ENCODE data around the gene ZDHHC8. TPM values are rescaled to one million over a fixed set of nuclear protein-coding genes. Genes with fewer than 3 reads are reported as not detected.

ZDHHC8 gene
- total and polyA plus RNA-seq, 10 of the 15 experiments (the other 5 are each of a cell fraction or from before 2014, with no cell fraction given): 0.03 to 46.3 (median 5.3) TPM

- ChIA-PET SMC1A (ENCODE audit: uncharacterized antibody, unreplicated experiment) (no interaction called here), RAD21 (ENCODE audit: unreplicated experiment) (no interaction called here), POLR2A (no interaction called here), CTCF (interaction anchor here (0.7 kb wide), 1 partner anchor 87 kb away, joined by 3 read pairs; no protein-coding TSS in a partner anchor)
- no peak within 1 kb of the TSS for H3K27ac ChIP-seq (ENCODE audit: control insufficient read depth, insufficient read depth)
- TF ChIP-seq, protein P1, sequence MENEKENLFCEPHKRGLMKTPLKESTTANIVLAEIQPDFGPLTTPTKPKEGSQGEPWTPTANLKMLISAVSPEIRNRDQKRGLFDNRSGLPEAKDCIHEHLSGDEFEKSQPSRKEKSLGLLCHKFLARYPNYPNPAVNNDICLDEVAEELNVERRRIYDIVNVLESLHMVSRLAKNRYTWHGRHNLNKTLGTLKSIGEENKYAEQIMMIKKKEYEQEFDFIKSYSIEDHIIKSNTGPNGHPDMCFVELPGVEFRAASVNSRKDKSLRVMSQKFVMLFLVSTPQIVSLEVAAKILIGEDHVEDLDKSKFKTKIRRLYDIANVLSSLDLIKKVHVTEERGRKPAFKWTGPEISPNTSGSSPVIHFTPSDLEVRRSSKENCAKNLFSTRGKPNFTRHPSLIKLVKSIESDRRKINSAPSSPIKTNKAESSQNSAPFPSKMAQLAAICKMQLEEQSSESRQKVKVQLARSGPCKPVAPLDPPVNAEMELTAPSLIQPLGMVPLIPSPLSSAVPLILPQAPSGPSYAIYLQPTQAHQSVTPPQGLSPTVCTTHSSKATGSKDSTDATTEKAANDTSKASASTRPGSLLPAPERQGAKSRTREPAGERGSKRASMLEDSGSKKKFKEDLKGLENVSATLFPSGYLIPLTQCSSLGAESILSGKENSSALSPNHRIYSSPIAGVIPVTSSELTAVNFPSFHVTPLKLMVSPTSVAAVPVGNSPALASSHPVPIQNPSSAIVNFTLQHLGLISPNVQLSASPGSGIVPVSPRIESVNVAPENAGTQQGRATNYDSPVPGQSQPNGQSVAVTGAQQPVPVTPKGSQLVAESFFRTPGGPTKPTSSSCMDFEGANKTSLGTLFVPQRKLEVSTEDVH (IDR thresholded peaks at IDR 0.05; ENCODE audit: low read depth, partially characterized antibody): no peak
- TF ChIP-seq CBX5 (IDR thresholded peaks at IDR 0.05; ENCODE audit: low read depth): no peak
- no peak for TF ChIP-seq BCL3 (IDR thresholded peaks at IDR 0.05; ENCODE audit: borderline replicate concordance, insufficient read depth, low read depth, low read length, poor library complexity, severe bottlenecking)
- TF ChIP-seq SIN3A (IDR thresholded peaks at IDR 0.05; ENCODE audit: low read depth, low read length): no peak
- no peak for TF ChIP-seq ATF2 (IDR thresholded peaks at IDR 0.05; ENCODE audit: low read length)
- no peak for TF ChIP-seq ATF7 (IDR thresholded peaks at IDR 0.05; ENCODE audit: low read depth)
- TF ChIP-seq, protein P2, sequence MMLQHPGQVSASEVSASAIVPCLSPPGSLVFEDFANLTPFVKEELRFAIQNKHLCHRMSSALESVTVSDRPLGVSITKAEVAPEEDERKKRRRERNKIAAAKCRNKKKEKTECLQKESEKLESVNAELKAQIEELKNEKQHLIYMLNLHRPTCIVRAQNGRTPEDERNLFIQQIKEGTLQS (IDR thresholded peaks at IDR 0.05; ENCODE audit: borderline replicate concordance, extremely low read depth, low read depth, low read length): no peak
- no peak for TF ChIP-seq CHD1 (IDR thresholded peaks at IDR 0.05; ENCODE audit: low read depth, low read length)
- no peak for TF ChIP-seq MEF2A (IDR thresholded peaks at IDR 0.05; ENCODE audit: insufficient read depth, low read depth, low read length)
- peaks cover 4% of the 10 kb centered on the region; the same call in 1 of the 2 replicates for H3K4me1 ChIP-seq (ENCODE audit: control insufficient read depth, insufficient read depth, low read length)
- DNase-seq (ENCODE audit: low read depth, low spot score) (no peak), ATAC-seq (no peak), FAIRE-seq (no peak)
- intact Hi-C loops (cut with micrococcal nuclease; ENCODE audit: unreplicated experiment) (no loop called here), in situ Hi-C loops (cut with MboI) (loop anchor here (10.0 kb wide), 2 partner anchors 114 to 144 kb away; partner anchors contain the start of gene RTN4R)
- H4K20me1 ChIP-seq (ENCODE audit: control insufficient read depth, insufficient read depth): no peaks in the 10 kb centered on the region
- H3K4me3 ChIP-seq: no peak within 1 kb of the TSS
- H3K79me2 ChIP-seq (ENCODE audit: control insufficient read depth, insufficient read depth, low read length): no peaks in the 10 kb centered on the region
- H2AFZ ChIP-seq (ENCODE audit: control insufficient read depth, low read depth, low read length): no peak within 1 kb of the TSS
- no TSS peak for BruUV-seq (replicated peaks)
- 37% methylated on average over 11 of the region's 14 CpGs for WGBS (ENCODE audit: insufficient coverage, insufficient replicate concordance, low lambda C conversion rate, missing lambda C conversion rate)
- H3K36me3 ChIP-seq (ENCODE audit: control insufficient read depth in 2 of 2, insufficient read depth in 2 of 2, low read length in 1 of 2): no peaks in the 10 kb centered on the region
- H3K9me3 ChIP-seq (replicated peaks; ENCODE audit: control insufficient read depth, insufficient read depth, low read length): no peaks in the 10 kb centered on the region
- no peaks in the 10 kb centered on the region; a peak in 1 of 4 replicates for H3K27me3 ChIP-seq (replicated peaks in 1 of 2; ENCODE audit: control insufficient read depth in 2 of 2, insufficient read depth in 2 of 2, low read length in 1 of 2)
- no peak within 1 kb of the TSS for H3K9ac ChIP-seq (ENCODE audit: control insufficient read depth, insufficient read depth, low read length)
- H3K4me2 ChIP-seq (ENCODE audit: control insufficient read depth, insufficient read depth): no peak within 1 kb of the TSS
Measured at GRCh38 chr22:20150381-20151275, 19.0 kb downstream of the ZDHHC8 start, which contains the start of gene CCDC188. CCDC188 (minus strand) TSS chr22:20151055; CDS start chr22:20150986, 69 bp downstream.

Measured in GM12878 (cell line).